ENCODE measurements around the gene PSMC3.

DNA sequence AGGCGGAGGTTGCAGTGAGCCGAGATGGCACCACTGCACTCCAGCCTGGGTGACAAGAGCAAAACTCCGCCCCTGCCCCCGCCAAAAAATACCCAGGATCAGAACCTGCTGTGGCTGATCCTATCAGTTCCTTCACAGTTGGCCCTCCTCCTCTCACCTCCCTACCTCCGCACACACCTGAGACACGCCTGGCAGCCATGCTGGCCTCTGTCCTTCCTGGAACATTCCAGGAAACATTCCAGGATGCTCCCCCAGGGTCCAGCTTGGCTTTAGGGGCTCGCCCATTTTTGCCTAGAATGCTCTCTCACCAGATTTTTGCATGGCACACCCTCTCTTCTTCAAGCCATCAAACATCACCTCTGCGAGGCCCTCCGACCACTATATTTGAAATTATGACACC, 20.6 kb upstream of the PSMC3 start:
- TF ChIP-seq POLR2A (IDR thresholded peaks at IDR 0.05) = no peak
- TF ChIP-seq, protein P1, sequence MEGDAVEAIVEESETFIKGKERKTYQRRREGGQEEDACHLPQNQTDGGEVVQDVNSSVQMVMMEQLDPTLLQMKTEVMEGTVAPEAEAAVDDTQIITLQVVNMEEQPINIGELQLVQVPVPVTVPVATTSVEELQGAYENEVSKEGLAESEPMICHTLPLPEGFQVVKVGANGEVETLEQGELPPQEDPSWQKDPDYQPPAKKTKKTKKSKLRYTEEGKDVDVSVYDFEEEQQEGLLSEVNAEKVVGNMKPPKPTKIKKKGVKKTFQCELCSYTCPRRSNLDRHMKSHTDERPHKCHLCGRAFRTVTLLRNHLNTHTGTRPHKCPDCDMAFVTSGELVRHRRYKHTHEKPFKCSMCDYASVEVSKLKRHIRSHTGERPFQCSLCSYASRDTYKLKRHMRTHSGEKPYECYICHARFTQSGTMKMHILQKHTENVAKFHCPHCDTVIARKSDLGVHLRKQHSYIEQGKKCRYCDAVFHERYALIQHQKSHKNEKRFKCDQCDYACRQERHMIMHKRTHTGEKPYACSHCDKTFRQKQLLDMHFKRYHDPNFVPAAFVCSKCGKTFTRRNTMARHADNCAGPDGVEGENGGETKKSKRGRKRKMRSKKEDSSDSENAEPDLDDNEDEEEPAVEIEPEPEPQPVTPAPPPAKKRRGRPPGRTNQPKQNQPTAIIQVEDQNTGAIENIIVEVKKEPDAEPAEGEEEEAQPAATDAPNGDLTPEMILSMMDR (IDR thresholded peaks at IDR 0.05 in 8 of 11, conservative IDR thresholded peaks at IDR 0.05 in 3 of 11) = no peak

Data from spleen (tissue), 7 donors.